Lower lobe of right lung (tissue), 2 donors: Measurements from ENCODE around the gene DAB2IP. TPM values are rescaled to one million over a fixed set of nuclear protein-coding genes. Genes with fewer than 3 reads are reported as not detected.

Experiments
- ATAC-seq, 2 donors: fragments of 200-7000 bp; cut with Tn5 transposase; one replicate each; pipeline ENCODE4 v1.9.1; 2020 to 2022; ENCODE audit warnings: mild to moderate bottlenecking in 2 of 2, moderate library complexity in 2 of 2
- DNase-seq: peaks from one replicate; pipeline ENCODE4 v3.0.0-alpha.2; 2020
- H3K27ac ChIP-seq: fragments of 200-600 bp; one replicate; pipeline ENCODE4 v1.8.0; 2022
- H3K27me3 ChIP-seq: fragments of 200-600 bp; one replicate; pipeline ENCODE4 v1.8.0; 2022; ENCODE audit warnings: low read depth
- H3K36me3 ChIP-seq: fragments of 200-600 bp; one replicate; pipeline ENCODE4 v1.8.0; 2022; ENCODE audit warnings: mild to moderate bottlenecking
- H3K4me1 ChIP-seq: fragments of 200-600 bp; one replicate; pipeline ENCODE4 v1.8.0; 2022
- H3K4me3 ChIP-seq: fragments of 200-600 bp; one replicate; pipeline ENCODE4 v1.8.0; 2022; ENCODE audit warnings: mild to moderate bottlenecking
- H3K9me3 ChIP-seq: fragments of 200-600 bp; one replicate; pipeline ENCODE4 v1.8.0; 2022
- intact Hi-C: fragments of 100-400 bp; cut with DNase I; formaldehyde crosslinking; loops from one replicate; pipeline ENCODE4 v1.11.0; 2022
- total RNA-seq: library from RNA; stranded (reverse); fragmentation: NEBNext Ultra II Directional; extraction: Animal tissue kit (Norgen Biotek cat#: 25700); gene quantifications from one replicate; pipeline ENCODE4 v1.2.1, GENCODE V29; 2021
- TF ChIP-seq, protein P1 (sequence below): fragments of 200-600 bp; IDR thresholded peaks from one replicate; pipeline ENCODE4 v1.8.0; 2022; ENCODE audit warnings: antibody characterized with exemption, mild to moderate bottlenecking
- donor health status: DM: no; HTN: yes; CAD: no; lungs with severe emphysema.

The DAB2IP gene
- total RNA-seq, 1 donor from 2014 or later, result 54.1 TPM

- H3K9me3 ChIP-seq, result no peaks in the 10 kb centered on the region
- H3K4me1 ChIP-seq, result no peaks in the 10 kb centered on the region
- H3K27ac ChIP-seq, result no peak overlapping the region
- no peak overlapping the region for H3K4me3 ChIP-seq
- intact Hi-C loops, result no loop called here
- no peaks in the 10 kb centered on the region for H3K36me3 ChIP-seq
- ATAC-seq, result no peak
- TF ChIP-seq, protein P1, sequence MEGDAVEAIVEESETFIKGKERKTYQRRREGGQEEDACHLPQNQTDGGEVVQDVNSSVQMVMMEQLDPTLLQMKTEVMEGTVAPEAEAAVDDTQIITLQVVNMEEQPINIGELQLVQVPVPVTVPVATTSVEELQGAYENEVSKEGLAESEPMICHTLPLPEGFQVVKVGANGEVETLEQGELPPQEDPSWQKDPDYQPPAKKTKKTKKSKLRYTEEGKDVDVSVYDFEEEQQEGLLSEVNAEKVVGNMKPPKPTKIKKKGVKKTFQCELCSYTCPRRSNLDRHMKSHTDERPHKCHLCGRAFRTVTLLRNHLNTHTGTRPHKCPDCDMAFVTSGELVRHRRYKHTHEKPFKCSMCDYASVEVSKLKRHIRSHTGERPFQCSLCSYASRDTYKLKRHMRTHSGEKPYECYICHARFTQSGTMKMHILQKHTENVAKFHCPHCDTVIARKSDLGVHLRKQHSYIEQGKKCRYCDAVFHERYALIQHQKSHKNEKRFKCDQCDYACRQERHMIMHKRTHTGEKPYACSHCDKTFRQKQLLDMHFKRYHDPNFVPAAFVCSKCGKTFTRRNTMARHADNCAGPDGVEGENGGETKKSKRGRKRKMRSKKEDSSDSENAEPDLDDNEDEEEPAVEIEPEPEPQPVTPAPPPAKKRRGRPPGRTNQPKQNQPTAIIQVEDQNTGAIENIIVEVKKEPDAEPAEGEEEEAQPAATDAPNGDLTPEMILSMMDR, result no peak
- no peaks in the 10 kb centered on the region for H3K27me3 ChIP-seq
- no peak for DNase-seq
Measured at GRCh38 chr9:121808781-121809180, 157.3 kb downstream of the DAB2IP start.

DNA sequence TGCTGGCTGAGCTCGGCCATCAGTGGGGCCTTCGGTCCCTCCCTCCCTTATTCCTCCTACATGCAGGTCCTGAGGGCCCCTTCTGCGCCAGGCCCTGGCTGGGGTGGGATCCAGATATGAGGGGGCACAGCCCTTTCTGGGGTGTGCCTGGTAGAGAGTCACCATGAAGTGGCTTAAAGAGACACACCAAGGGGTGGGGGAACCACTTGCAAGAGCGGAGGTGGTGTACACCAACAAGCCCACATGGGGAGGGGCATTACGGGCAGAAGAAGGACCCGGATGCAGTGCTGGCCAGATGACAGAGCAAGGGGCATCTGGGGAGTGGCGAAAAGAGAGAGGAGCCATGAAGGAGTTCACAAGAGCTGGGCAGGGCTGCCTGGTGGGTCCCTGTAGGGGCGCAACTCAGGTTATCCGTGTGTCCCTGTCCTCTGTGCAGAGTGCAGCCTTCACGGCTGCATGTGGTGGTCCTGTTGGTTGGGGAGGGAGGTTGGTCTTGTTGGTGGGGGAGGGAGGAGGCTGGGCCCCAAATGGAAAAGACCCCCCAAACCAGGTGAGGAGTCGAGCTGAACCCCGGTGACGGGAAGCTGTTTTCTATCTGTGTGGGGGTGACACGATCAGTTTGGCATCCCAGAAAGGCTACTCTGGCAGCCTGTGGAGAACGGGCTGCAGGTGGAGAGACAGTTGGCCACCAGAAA lies 158.1 kb downstream of the DAB2IP start:
- no peak overlapping the region for H3K27ac ChIP-seq
- intact Hi-C loops, result no loop called here
- no peak for ATAC-seq
- no peaks in the 10 kb centered on the region for H3K4me1 ChIP-seq
- no peaks in the 10 kb centered on the region for H3K36me3 ChIP-seq
- H3K4me3 ChIP-seq, result no peak overlapping the region
- TF ChIP-seq, protein P1, result no peak
- no peaks in the 10 kb centered on the region for H3K9me3 ChIP-seq
- H3K27me3 ChIP-seq, result no peaks in the 10 kb centered on the region
- DNase-seq, result no peak

- TF ChIP-seq, protein P1, result no peak
- Histone ChIP-seq H3K27ac (no peak overlapping the region), H3K4me3 (no peak overlapping the region), H3K4me1 (no peaks in the 10 kb centered on the region), H3K36me3 (no peaks in the 10 kb centered on the region), H3K27me3 (no peaks in the 10 kb centered on the region), H3K9me3 (no peaks in the 10 kb centered on the region)
- ATAC-seq, result no peak
- no peak for DNase-seq
- intact Hi-C loops, result no loop called here
Measured at GRCh38 chr9:121810489-121810888, 159.1 kb downstream of the DAB2IP start.

GRCh38 chr9:121811140-121811539 lies 159.7 kb downstream of the DAB2IP start:
- no peak overlapping the region for H3K4me3 ChIP-seq
- intact Hi-C loops, result no loop called here
- TF ChIP-seq, protein P1, result no peak
- H3K36me3 ChIP-seq, result no peaks in the 10 kb centered on the region
- no peak for ATAC-seq
- no peak overlapping the region for H3K27ac ChIP-seq
- no peaks in the 10 kb centered on the region for H3K9me3 ChIP-seq
- DNase-seq, result no peak
- H3K4me1 ChIP-seq, result no peaks in the 10 kb centered on the region
- H3K27me3 ChIP-seq, result no peaks in the 10 kb centered on the region

GRCh38 chr9:121811751-121812150 lies 160.3 kb downstream of the DAB2IP start:
- TF ChIP-seq, protein P1, result no peak
- H3K36me3 ChIP-seq, result no peaks in the 10 kb centered on the region
- intact Hi-C loops, result no loop called here
- no peaks in the 10 kb centered on the region for H3K4me1 ChIP-seq
- no peak for DNase-seq
- H3K9me3 ChIP-seq, result no peaks in the 10 kb centered on the region
- H3K27me3 ChIP-seq, result no peaks in the 10 kb centered on the region
- H3K27ac ChIP-seq, result no peak overlapping the region
- no peak for ATAC-seq
- H3K4me3 ChIP-seq, result no peak overlapping the region
